GM12878 (cell line): Measurements from ENCODE around the gene CASS4.

Source experiments
- CTCF ChIP-seq, 3 experiments: IDR thresholded peaks in 2 of 3; conservative IDR thresholded peaks in 1 of 3; 2 replicates each; pipeline ENCODE4 v1.5.1; 2011; ENCODE audit warnings: low read depth in 3 of 3, low read length in 3 of 3, mild to moderate bottlenecking in 3 of 3, control low read depth in 2 of 3, moderate library complexity in 2 of 3, inconsistent platforms in 1 of 3, mixed read lengths in 1 of 3; ENCODE audit not compliant: control insufficient read depth in 2 of 3, insufficient read depth in 1 of 3; ENCODE audit errors: extremely low read depth in 1 of 3
- EP300 ChIP-seq, 2 experiments: fragments of 150-350 bp in 1 of 2; IDR thresholded peaks; 2 replicates each; pipeline ENCODE4 v1.6.1; 2011 to 2012; ENCODE audit warnings: low read depth in 2 of 2, low read length in 2 of 2, borderline replicate concordance in 1 of 2, improper control_type of control experiment in 1 of 2, inconsistent platforms in 1 of 2; ENCODE audit not compliant: control insufficient read depth in 1 of 2
- GABPA ChIP-seq: IDR thresholded peaks from 2 replicates; pipeline ENCODE4 v1.6.1; 2014; ENCODE audit warnings: antibody characterized with exemption, low read depth, mild to moderate bottlenecking, inconsistent platforms
- HCFC1 ChIP-seq: fragments of 150-350 bp; IDR thresholded peaks from 2 replicates; pipeline ENCODE4 v1.6.1; 2014; ENCODE audit warnings: low read length
- POLR2A ChIP-seq: IDR thresholded peaks from 2 replicates; pipeline ENCODE4 v1.6.1; 2011; ENCODE audit warnings: low read depth, mild to moderate bottlenecking, low read length
- RAD21 ChIP-seq: IDR thresholded peaks from 2 replicates; pipeline ENCODE4 v1.6.1; 2011; ENCODE audit warnings: mild to moderate bottlenecking, low read depth, low read length, moderate library complexity; ENCODE audit not compliant: insufficient read depth
- ZBTB4 ChIP-seq: fragments of 450-650 bp; formaldehyde crosslinking; IDR thresholded peaks from 2 replicates; pipeline ENCODE4 v1.4.0; 2022; ENCODE audit warnings: mild to moderate bottlenecking, moderate library complexity

DNA sequence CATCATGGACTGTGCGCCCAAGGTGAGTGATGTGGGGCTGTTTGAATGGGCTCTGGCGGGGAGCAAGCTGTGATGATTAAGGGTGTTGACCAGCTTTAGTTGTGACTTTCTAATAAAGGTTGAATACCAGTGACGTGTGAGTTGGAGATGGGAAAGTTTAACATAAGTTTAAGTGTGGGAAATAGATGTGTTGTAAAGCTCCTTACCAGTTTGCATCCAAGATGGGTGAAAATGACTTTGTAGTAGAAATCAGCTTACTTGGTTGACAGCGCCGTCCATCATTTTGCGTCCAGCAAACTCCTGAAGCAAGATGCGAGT lies 372 bp downstream of the CASS4 start:
- TF ChIP-seq POLR2A: no peak
- TF ChIP-seq EP300 (IDR thresholded peaks at IDR 0.05; ENCODE audit: borderline replicate concordance in 1 of 2, control insufficient read depth in 1 of 2, low read depth in 2 of 2, low read length in 2 of 2): no peak
- no peak for TF ChIP-seq GABPA
- TF ChIP-seq CTCF (IDR thresholded peaks at IDR 0.05 in 2 of 3, conservative IDR thresholded peaks at IDR 0.05 in 1 of 3; ENCODE audit: control insufficient read depth in 2 of 3, extremely low read depth in 1 of 3, insufficient read depth in 1 of 3, low read depth in 3 of 3, low read length in 3 of 3): no peak
- no peak for TF ChIP-seq HCFC1
- no peak for TF ChIP-seq ZBTB4 (CRISPR knock-in tag)
- no peak for TF ChIP-seq RAD21
